Activated CD8-positive, alpha-beta memory T cell treated with anti-CD3 and anti-CD28 coated beads for 4 hours (primary cell): ENCODE results near the gene TRAPPC12.
"Not testable (repeated sequence)": the region's sequence is repeated elsewhere in the genome, so short reads cannot be mapped to it uniquely, and the experiment has no call there.

Experiments used
- DNase-seq, 2 donors: peaks; one replicate each; pipeline ENCODE4 v3.0.0-alpha.2; 2020; ENCODE audit warnings: low read depth in 2 of 2

The TRAPPC12 gene

GRCh38 chr2:3379647-3380534 is at the start of gene TRAPPC12:
TSS of gene TRAPPC12 (plus strand) at chr2:3379694. CDS start at chr2:3387624, 7,930 bp downstream.
- DNase-seq, result peak; percentile 86 to 88

GRCh38 chr2:3332133-3332532 is 47.4 kb upstream of the TRAPPC12 start:
- DNase-seq, result no peak

- DNase-seq, result no peak
These were observed 44.8 kb upstream of the TRAPPC12 start for GRCh38 chr2:3334392-3335345.

- DNase-seq, result no peak
These were observed 42.6 kb upstream of the TRAPPC12 start for GRCh38 chr2:3336844-3337243.

GRCh38 chr2:3338340-3338739 is 41.2 kb upstream of the TRAPPC12 start:
- DNase-seq, result no peak

GRCh38 chr2:3340144-3340543 is 39.4 kb upstream of the TRAPPC12 start:
- DNase-seq, result no peak

- no peak for DNase-seq
These were observed 38.2 kb upstream of the TRAPPC12 start for GRCh38 chr2:3341336-3341735.

GRCh38 chr2:3342324-3342723 is 37.2 kb upstream of the TRAPPC12 start:
- DNase-seq, result no peak

GRCh38 chr2:3343012-3343411 is 36.5 kb upstream of the TRAPPC12 start:
- no peak for DNase-seq

GRCh38 chr2:3344897-3345296 is 34.6 kb upstream of the TRAPPC12 start:
- DNase-seq, result no peak

- DNase-seq, result no peak
These were observed 33.9 kb upstream of the TRAPPC12 start for GRCh38 chr2:3345621-3346020.

- no peak for DNase-seq
These were observed 30.7 kb upstream of the TRAPPC12 start for GRCh38 chr2:3348767-3349166.

GRCh38 chr2:3349211-3349693 is 30.2 kb upstream of the TRAPPC12 start:
- no peak for DNase-seq

GRCh38 chr2:3354986-3355385 is 24.5 kb upstream of the TRAPPC12 start:
- no peak for DNase-seq

GRCh38 chr2:3355951-3356569 is 23.4 kb upstream of the TRAPPC12 start:
- DNase-seq, result no peak

- no peak for DNase-seq
These were observed 22.7 kb upstream of the TRAPPC12 start for GRCh38 chr2:3356799-3357198.

GRCh38 chr2:3357446-3357845 is 22.0 kb upstream of the TRAPPC12 start:
- DNase-seq, result not testable (repeated sequence)

- no peak for DNase-seq
These were observed 21.6 kb upstream of the TRAPPC12 start for GRCh38 chr2:3357926-3358325.

GRCh38 chr2:3361518-3362389 is 17.7 kb upstream of the TRAPPC12 start:
- DNase-seq, result no peak

- no peak for DNase-seq
These were observed 14.3 kb upstream of the TRAPPC12 start for GRCh38 chr2:3365219-3365618.

- DNase-seq, result no peak
These were observed 11.2 kb upstream of the TRAPPC12 start for GRCh38 chr2:3368261-3368722.
